ENCODE measurements around the gene L2HGDH.

The L2HGDH gene

DNA sequence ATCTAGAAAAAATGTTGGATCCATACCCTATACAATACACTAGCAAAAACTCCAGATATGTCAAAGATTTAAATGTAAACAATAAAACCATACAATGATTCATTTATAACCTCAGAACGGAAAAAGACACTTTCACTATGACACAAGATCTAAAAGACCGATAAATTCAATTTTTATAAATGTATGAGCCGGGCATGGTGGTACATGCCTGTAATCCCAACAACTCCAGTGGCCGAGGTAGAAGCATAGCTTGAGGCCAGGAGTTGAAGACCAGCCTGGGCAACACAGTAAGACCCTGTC lies 78.1 kb downstream of the L2HGDH start:
- Histone ChIP-seq H3K36me3 (ENCODE audit: control insufficient read depth in 1 of 2, insufficient read depth in 2 of 2, low read length in 2 of 2) (no peaks in the 10 kb centered on the region), H3K27ac (ENCODE audit: low read depth, low read length) (no peak overlapping the region), H3K9ac (ENCODE audit: low read depth in 1 of 2, low read length in 2 of 2) (no peak overlapping the region), H3K9me3 (ENCODE audit: control insufficient read depth in 1 of 2, low read length in 2 of 2) (no peaks in the 10 kb centered on the region), H3K4me1 (ENCODE audit: control insufficient read depth in 1 of 2, insufficient read depth in 2 of 2, low read length in 2 of 2) (peaks cover 12 to 14% of the 10 kb centered on the region in 2 donors), H3K4me3 (ENCODE audit: low read depth in 1 of 2, low read length in 2 of 2) (no peak overlapping the region), H3K27me3 (ENCODE audit: control insufficient read depth in 1 of 2, insufficient read depth in 2 of 2, low read length in 2 of 2) (no peaks in the 10 kb centered on the region)

DNA sequence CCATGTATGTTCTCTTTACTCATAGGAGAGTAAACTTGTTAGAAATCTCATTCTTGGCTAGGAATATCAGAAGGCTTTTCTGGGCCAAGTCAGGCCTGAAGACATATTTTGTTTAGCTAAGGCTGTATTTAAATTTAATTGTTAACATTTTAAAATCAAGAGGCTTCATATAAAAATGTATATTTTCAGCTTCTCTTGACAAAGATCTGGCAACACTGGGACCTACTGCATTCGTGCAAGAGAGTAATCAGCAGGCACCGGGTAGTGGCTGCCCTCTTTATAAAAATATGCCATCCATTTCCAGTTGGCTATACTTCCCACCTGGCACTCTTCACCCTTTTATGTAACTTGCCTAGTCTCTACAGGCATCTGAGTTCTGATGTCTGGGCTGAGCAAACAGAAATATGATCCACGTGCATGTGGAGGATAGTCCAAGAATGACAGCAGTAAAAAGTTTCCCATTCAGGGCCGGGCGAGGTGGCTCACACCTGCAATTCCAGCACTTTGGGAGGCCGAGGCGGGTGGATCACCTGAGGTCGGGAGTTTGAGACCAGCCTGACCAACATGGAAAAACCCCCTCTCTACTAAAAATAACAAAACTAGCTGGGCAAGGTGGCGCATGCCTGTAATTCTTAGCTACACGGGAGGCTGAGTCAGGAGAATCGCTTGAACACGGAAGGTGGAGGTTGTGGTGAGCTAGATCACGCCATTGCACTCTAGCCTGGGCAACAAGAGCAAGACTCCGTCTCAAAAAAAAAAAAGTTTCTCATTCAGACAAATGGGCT lies 78.7 kb downstream of the L2HGDH start:
- Histone ChIP-seq H3K4me3 (ENCODE audit: low read depth in 1 of 2, low read length in 2 of 2) (no peak overlapping the region), H3K36me3 (ENCODE audit: control insufficient read depth in 1 of 2, insufficient read depth in 2 of 2, low read length in 2 of 2) (no peaks in the 10 kb centered on the region), H3K27me3 (ENCODE audit: control insufficient read depth in 1 of 2, insufficient read depth in 2 of 2, low read length in 2 of 2) (no peaks in the 10 kb centered on the region), H3K27ac (ENCODE audit: low read depth, low read length) (no peak overlapping the region), H3K9me3 (ENCODE audit: control insufficient read depth in 1 of 2, low read length in 2 of 2) (no peaks in the 10 kb centered on the region), H3K9ac (ENCODE audit: low read depth in 1 of 2, low read length in 2 of 2) (no peak overlapping the region), H3K4me1 (ENCODE audit: control insufficient read depth in 1 of 2, insufficient read depth in 2 of 2, low read length in 2 of 2) (peaks cover 12 to 20% of the 10 kb centered on the region in 2 donors)

DNA sequence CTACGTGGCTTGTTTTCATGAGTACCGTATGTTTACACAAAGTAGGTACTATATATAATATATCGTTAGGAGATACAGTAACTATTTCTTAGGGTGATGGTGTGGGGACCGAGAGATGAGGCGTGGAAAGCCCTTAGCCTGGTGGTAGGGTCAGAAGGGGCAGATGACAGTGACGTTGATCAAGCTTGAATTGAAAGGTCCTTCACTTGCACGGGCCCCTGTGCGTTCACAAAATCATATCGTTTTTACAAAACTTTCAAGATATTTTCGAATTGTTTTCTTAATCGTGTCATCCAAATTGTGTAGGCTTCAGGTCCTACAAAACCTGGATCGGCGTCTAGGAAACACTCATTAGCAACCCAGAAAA lies 79.8 kb downstream of the L2HGDH start:
- H3K27ac ChIP-seq (ENCODE audit: low read depth, low read length) = no peak overlapping the region
- no peaks in the 10 kb centered on the region for H3K9me3 ChIP-seq (ENCODE audit: control insufficient read depth in 1 of 2, low read length in 2 of 2)
- H3K27me3 ChIP-seq (ENCODE audit: control insufficient read depth in 1 of 2, insufficient read depth in 2 of 2, low read length in 2 of 2) = no peaks in the 10 kb centered on the region
- peak overlapping the region; percentile 76 to 83 for H3K4me3 ChIP-seq (ENCODE audit: low read depth in 1 of 2, low read length in 2 of 2)
- H3K36me3 ChIP-seq (ENCODE audit: control insufficient read depth in 1 of 2, insufficient read depth in 2 of 2, low read length in 2 of 2) = no peaks in the 10 kb centered on the region
- H3K4me1 ChIP-seq (ENCODE audit: control insufficient read depth in 1 of 2, insufficient read depth in 2 of 2, low read length in 2 of 2) = peaks cover 12 to 22% of the 10 kb centered on the region in 2 donors
- peak overlapping the region; percentile 76 to 93 for H3K9ac ChIP-seq (ENCODE audit: low read depth in 1 of 2, low read length in 2 of 2)

DNA sequence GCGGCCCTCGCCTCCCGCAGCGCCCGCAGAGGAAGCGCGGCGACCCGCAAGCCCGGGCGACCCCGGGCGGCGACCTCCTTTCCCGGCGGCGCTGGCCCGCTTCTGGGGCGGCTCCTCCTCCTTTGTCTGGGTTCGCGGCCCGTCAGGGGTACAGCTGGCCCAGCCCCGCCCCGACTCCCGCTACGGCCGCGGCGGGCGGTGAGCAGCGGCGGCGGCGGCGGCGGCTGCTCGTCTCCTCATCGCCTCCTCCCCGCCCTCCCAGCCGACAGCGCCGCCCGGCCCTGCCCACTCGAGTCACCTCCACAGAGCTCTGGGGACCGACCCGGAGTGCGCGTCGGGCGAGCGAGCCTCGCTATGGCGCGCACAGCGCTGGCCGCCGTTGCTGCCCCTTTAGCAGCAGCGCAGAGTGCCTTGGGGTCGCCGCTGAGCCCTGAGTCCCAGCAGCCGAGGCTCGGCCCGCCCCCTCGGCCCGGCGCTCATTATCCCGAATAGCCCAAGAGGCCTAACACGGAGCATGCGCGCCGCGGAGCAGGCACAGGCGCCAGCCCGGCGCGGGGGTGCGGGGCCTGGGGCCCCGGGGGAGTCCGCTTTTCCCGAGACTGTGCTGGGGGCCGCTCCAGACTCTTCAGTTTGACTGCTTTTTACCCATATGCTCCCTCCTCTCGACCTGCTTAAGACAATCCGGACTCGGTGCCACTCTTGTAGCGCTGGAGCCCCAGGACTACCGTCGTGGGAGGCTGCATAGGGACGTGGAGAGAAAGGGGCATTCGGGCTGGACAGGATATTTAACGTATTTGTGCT lies 80.4 kb downstream of the L2HGDH start, which contains the start of gene SOS2:
Gene SOS2, minus strand, starts transcription at position 104 of the 801 bp plus-strand sequence. CDS start 295 bp downstream, outside the sequence.
- peak within 1 kb of the TSS; percentile 97 for H3K27ac ChIP-seq (ENCODE audit: low read depth, low read length)
- H3K9ac ChIP-seq (ENCODE audit: low read depth in 1 of 2, low read length in 2 of 2) = peak within 1 kb of the TSS; percentile 76 to 93
- no peaks in the 10 kb centered on the region for H3K27me3 ChIP-seq (ENCODE audit: control insufficient read depth in 1 of 2, insufficient read depth in 2 of 2, low read length in 2 of 2)
- peak within 1 kb of the TSS; percentile 83 to 85 for H3K4me3 ChIP-seq (ENCODE audit: low read depth in 1 of 2, low read length in 2 of 2)
- no peaks in the 10 kb centered on the region for H3K9me3 ChIP-seq (ENCODE audit: control insufficient read depth in 1 of 2, low read length in 2 of 2)
- peaks cover 14 to 24% of the 10 kb centered on the region in 2 donors for H3K4me1 ChIP-seq (ENCODE audit: control insufficient read depth in 1 of 2, insufficient read depth in 2 of 2, low read length in 2 of 2)
- no peaks in the 10 kb centered on the region for H3K36me3 ChIP-seq (ENCODE audit: control insufficient read depth in 1 of 2, insufficient read depth in 2 of 2, low read length in 2 of 2)

DNA sequence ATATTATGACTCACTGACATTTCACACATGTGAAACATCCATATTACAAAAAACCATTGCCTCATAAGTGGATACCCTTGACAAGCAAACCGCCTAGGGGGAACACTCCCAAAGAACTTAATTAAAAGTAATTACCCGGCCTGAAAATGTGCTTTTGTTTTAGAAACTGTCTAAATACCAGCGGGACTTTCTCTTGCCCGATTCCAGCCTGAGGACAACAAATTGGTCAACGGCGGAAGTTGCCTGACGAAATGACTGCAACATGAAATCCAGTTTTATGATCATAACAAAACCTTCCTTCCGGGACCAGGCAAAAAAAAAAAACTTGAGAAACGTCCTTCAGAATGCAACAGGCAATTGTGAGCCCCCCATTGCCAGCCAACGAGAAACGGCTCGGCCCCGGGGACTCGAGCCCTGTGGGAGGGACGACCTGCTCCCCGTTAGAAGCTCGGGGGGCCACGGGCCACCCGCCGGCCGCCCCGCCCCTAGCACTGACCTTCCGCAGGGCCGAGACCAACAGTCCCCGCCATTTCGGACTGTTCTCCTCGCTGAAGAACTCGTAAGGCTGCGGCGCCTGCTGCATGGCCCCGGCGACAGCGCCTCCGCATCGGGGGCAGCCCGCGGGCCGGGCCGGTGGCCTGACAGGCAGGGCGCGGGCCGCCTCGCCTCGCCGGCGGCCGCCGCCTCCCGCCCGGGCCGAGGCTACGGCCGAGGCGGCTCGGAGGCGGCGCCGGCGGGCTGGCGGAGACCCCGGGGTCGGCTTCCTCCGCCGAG lies 81.1 kb downstream of the L2HGDH start:
- no peaks in the 10 kb centered on the region for H3K9me3 ChIP-seq (ENCODE audit: control insufficient read depth in 1 of 2, low read length in 2 of 2)
- H3K4me1 ChIP-seq (ENCODE audit: control insufficient read depth in 1 of 2, insufficient read depth in 2 of 2, low read length in 2 of 2) = peaks cover 22 to 31% of the 10 kb centered on the region in 2 donors
- peak overlapping the region; percentile 97 for H3K27ac ChIP-seq (ENCODE audit: low read depth, low read length)
- H3K36me3 ChIP-seq (ENCODE audit: control insufficient read depth in 1 of 2, insufficient read depth in 2 of 2, low read length in 2 of 2) = no peaks in the 10 kb centered on the region
- peak overlapping the region; percentile 78 to 85 for H3K4me3 ChIP-seq (ENCODE audit: low read depth in 1 of 2, low read length in 2 of 2)
- H3K9ac ChIP-seq (ENCODE audit: low read depth in 1 of 2, low read length in 2 of 2) = peak overlapping the region; percentile 69 to 93
- H3K27me3 ChIP-seq (ENCODE audit: control insufficient read depth in 1 of 2, insufficient read depth in 2 of 2, low read length in 2 of 2) = no peaks in the 10 kb centered on the region

DNA sequence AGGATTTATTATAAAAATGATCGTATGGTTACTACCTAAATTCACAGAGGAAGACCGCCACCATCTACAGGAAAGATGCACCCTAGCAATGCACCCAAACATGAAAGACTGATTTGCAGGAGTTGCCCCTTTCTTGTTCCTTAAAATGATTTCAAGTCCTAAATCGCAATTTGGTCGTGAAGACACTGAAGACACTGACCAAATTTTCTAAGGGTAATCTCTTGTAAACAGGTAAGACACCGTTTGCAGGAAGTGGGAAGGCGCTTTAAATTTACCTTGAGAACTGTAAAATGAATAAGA lies 81.7 kb downstream of the L2HGDH start:
- Histone ChIP-seq H3K4me3 (ENCODE audit: low read depth in 1 of 2, low read length in 2 of 2) (peak overlapping the region; percentile 78 to 85), H3K9me3 (ENCODE audit: control insufficient read depth in 1 of 2, low read length in 2 of 2) (no peaks in the 10 kb centered on the region), H3K9ac (ENCODE audit: low read depth in 1 of 2, low read length in 2 of 2) (peak overlapping the region; percentile 69 to 93), H3K27ac (ENCODE audit: low read depth, low read length) (peak overlapping the region; percentile 97), H3K27me3 (ENCODE audit: control insufficient read depth in 1 of 2, insufficient read depth in 2 of 2, low read length in 2 of 2) (no peaks in the 10 kb centered on the region), H3K36me3 (ENCODE audit: control insufficient read depth in 1 of 2, insufficient read depth in 2 of 2, low read length in 2 of 2) (no peaks in the 10 kb centered on the region), H3K4me1 (ENCODE audit: control insufficient read depth in 1 of 2, insufficient read depth in 2 of 2, low read length in 2 of 2) (peaks cover 27 to 37% of the 10 kb centered on the region in 2 donors)

DNA sequence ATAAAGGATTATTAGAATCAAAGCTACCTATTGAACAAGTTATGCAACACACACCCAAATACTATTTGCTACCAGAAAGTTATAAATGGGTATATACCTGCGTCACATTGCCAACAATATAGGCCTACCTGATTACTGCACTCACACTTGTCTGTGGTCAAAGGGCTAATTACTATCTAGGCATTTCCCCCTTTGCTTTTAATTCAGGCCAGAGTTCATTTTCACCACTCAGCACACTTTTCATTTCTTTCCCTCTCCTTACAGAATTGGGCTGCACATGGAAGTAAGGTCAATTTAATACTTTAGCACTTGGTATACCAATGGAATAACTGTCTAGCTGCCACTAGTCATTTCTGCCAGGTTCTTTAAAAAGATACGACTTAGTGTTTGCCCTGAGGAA lies 82.3 kb downstream of the L2HGDH start:
- Histone ChIP-seq H3K27ac (ENCODE audit: low read depth, low read length) (no peak overlapping the region), H3K9me3 (ENCODE audit: control insufficient read depth in 1 of 2, low read length in 2 of 2) (no peaks in the 10 kb centered on the region), H3K4me3 (ENCODE audit: low read depth in 1 of 2, low read length in 2 of 2) (peak overlapping the region; percentile 78 to 85), H3K9ac (ENCODE audit: low read depth in 1 of 2, low read length in 2 of 2) (peak overlapping the region; percentile 16 to 93), H3K27me3 (ENCODE audit: control insufficient read depth in 1 of 2, insufficient read depth in 2 of 2, low read length in 2 of 2) (no peaks in the 10 kb centered on the region), H3K4me1 (ENCODE audit: control insufficient read depth in 1 of 2, insufficient read depth in 2 of 2, low read length in 2 of 2) (peaks cover 27 to 39% of the 10 kb centered on the region in 2 donors), H3K36me3 (ENCODE audit: control insufficient read depth in 1 of 2, insufficient read depth in 2 of 2, low read length in 2 of 2) (no peaks in the 10 kb centered on the region)

DNA sequence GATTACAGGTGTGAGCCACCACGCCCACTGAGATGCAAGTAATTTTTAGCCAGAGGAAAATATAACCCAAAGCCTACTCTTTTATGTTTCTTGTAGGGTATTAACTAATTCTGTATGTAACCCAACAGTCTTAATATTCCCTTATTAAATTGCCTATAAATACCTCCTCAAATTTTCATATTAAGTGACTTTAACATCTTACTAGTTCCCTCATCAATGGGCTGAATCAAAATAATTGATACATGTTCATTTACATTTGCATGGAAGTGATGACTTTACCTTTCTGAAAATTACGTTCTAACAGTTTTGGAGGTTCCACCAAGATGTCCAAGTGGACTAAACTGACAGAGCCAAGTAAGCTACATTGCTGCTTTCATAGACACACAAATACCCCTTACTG lies 83.7 kb downstream of the L2HGDH start:
- H3K4me3 ChIP-seq (ENCODE audit: low read depth in 1 of 2, low read length in 2 of 2) = no peak overlapping the region
- H3K9me3 ChIP-seq (ENCODE audit: control insufficient read depth in 1 of 2, low read length in 2 of 2) = no peaks in the 10 kb centered on the region
- peaks cover 27 to 39% of the 10 kb centered on the region in 2 donors for H3K4me1 ChIP-seq (ENCODE audit: control insufficient read depth in 1 of 2, insufficient read depth in 2 of 2, low read length in 2 of 2)
- H3K36me3 ChIP-seq (ENCODE audit: control insufficient read depth in 1 of 2, insufficient read depth in 2 of 2, low read length in 2 of 2) = no peaks in the 10 kb centered on the region
- H3K27ac ChIP-seq (ENCODE audit: low read depth, low read length) = no peak overlapping the region
- H3K27me3 ChIP-seq (ENCODE audit: control insufficient read depth in 1 of 2, insufficient read depth in 2 of 2, low read length in 2 of 2) = no peaks in the 10 kb centered on the region
- H3K9ac ChIP-seq (ENCODE audit: low read depth in 1 of 2, low read length in 2 of 2) = no peak overlapping the region

DNA sequence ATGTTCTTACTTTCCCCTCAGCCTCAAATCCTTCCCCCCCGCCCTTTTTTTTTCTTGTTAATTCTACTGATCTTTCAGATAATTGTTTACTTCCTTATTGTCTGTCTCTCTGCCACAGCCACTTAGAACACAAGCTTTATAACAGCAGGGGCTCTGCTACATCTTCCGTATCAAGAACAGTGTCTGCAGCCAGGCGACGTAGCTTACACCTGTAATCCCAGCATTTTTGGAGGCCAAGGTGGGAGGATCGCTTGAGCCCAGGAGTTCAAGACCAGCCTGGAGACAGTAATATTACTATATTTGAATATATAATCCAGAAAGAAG lies 86.1 kb downstream of the L2HGDH start:
- no peak overlapping the region for H3K9ac ChIP-seq (ENCODE audit: low read depth in 1 of 2, low read length in 2 of 2)
- H3K4me1 ChIP-seq (ENCODE audit: control insufficient read depth in 1 of 2, insufficient read depth in 2 of 2, low read length in 2 of 2) = peaks cover 23 to 34% of the 10 kb centered on the region in 2 donors

More for the DNA sequence above, 86.1 kb downstream of the L2HGDH start:
- Histone ChIP-seq H3K36me3 (ENCODE audit: control insufficient read depth in 1 of 2, insufficient read depth in 2 of 2, low read length in 2 of 2) (no peaks in the 10 kb centered on the region), H3K27me3 (ENCODE audit: control insufficient read depth in 1 of 2, insufficient read depth in 2 of 2, low read length in 2 of 2) (no peaks in the 10 kb centered on the region), H3K4me3 (ENCODE audit: low read depth in 1 of 2, low read length in 2 of 2) (peak overlapping the region in 1 of 2 donors; percentile 30), H3K9me3 (ENCODE audit: control insufficient read depth in 1 of 2, low read length in 2 of 2) (no peaks in the 10 kb centered on the region), H3K27ac (ENCODE audit: low read depth, low read length) (peak overlapping the region; percentile 24)
